HCT116 (cell line): Measurements from ENCODE around the gene STIMATE.

Experiments used
- CEBPB ChIP-seq: IDR thresholded peaks from 2 replicates; pipeline ENCODE4 v1.6.1; 2012; ENCODE audit warnings: low read depth
- ELF1 ChIP-seq: IDR thresholded peaks from 2 replicates; pipeline ENCODE4 v1.6.1; 2012; ENCODE audit warnings: low read depth, borderline replicate concordance
- EZH2 ChIP-seq: fragments of 200-600 bp; sonication (generic); IDR thresholded peaks from 2 replicates; pipeline ENCODE4 v1.6.1; 2017; ENCODE audit warnings: antibody characterized with exemption, mixed run types
- EZH2phosphoT487 ChIP-seq: fragments of 200-600 bp; IDR thresholded peaks from 2 replicates; pipeline ENCODE4 v1.6.1; 2018; ENCODE audit warnings: antibody characterized with exemption, borderline replicate concordance
- POLR2A ChIP-seq: IDR thresholded peaks from 2 replicates; pipeline ENCODE4 v1.7.0; 2011; ENCODE audit warnings: borderline replicate concordance; ENCODE audit not compliant: insufficient read depth, insufficient read length; ENCODE audit errors: extremely low read depth
- POLR2AphosphoS5 ChIP-seq: IDR thresholded peaks from 2 replicates; pipeline ENCODE4 v1.6.1; 2011; ENCODE audit warnings: mild to moderate bottlenecking, low read depth, low read length, moderate library complexity
- SP1 ChIP-seq: IDR thresholded peaks from 2 replicates; pipeline ENCODE4 v1.6.1; 2012; ENCODE audit warnings: low read depth
- TCF7L2 ChIP-seq: IDR thresholded peaks from 2 replicates; pipeline ENCODE4 v1.7.0; 2011; ENCODE audit warnings: borderline replicate concordance, inconsistent platforms; ENCODE audit not compliant: insufficient read depth, insufficient read length; ENCODE audit errors: extremely low read depth
- ZFX ChIP-seq: fragments of 450-650 bp; IDR thresholded peaks from 2 replicates; pipeline ENCODE4 v1.6.1; 2017
- ZNF274 ChIP-seq: fragments of 200-500 bp; sonication (Bioruptor generic); IDR thresholded peaks from 2 replicates; pipeline ENCODE4 v1.6.1; 2014; ENCODE audit warnings: mild to moderate bottlenecking, low read depth, low read length, inconsistent platforms
- TF ChIP-seq, protein P1 (sequence below), 3 experiments: fragments of 200-600 bp in 1 of 3; sonication (generic) in 1 of 3; IDR thresholded peaks in 2 of 3; conservative IDR thresholded peaks in 1 of 3; 2 replicates each; pipeline ENCODE4 v1.5.1; 2012 to 2017; ENCODE audit warnings: low read depth in 2 of 3, low read length in 2 of 3, antibody characterized with exemption in 1 of 3, borderline replicate concordance in 1 of 3, control low read depth in 1 of 3, mild to moderate bottlenecking in 1 of 3, mixed read lengths in 1 of 3, mixed run types in 1 of 3, moderate library complexity in 1 of 3; ENCODE audit not compliant: insufficient read depth in 1 of 3
- TF ChIP-seq, protein P2 (sequence below): IDR thresholded peaks from 2 replicates; pipeline ENCODE4 v1.6.1; 2012
- TF ChIP-seq, protein P3 (sequence below): IDR thresholded peaks from 2 replicates; pipeline ENCODE4 v1.6.1; 2012; ENCODE audit warnings: low read depth

- TF ChIP-seq ELF1 (no peak), SP1 (no peak), EZH2 (no peak), ZNF274 (no peak), EZH2phosphoT487 (no peak), ZFX (no peak), POLR2A (no peak), CEBPB (no peak), POLR2AphosphoS5 (no peak), TCF7L2 (no peak)
- TF ChIP-seq, protein P1, sequence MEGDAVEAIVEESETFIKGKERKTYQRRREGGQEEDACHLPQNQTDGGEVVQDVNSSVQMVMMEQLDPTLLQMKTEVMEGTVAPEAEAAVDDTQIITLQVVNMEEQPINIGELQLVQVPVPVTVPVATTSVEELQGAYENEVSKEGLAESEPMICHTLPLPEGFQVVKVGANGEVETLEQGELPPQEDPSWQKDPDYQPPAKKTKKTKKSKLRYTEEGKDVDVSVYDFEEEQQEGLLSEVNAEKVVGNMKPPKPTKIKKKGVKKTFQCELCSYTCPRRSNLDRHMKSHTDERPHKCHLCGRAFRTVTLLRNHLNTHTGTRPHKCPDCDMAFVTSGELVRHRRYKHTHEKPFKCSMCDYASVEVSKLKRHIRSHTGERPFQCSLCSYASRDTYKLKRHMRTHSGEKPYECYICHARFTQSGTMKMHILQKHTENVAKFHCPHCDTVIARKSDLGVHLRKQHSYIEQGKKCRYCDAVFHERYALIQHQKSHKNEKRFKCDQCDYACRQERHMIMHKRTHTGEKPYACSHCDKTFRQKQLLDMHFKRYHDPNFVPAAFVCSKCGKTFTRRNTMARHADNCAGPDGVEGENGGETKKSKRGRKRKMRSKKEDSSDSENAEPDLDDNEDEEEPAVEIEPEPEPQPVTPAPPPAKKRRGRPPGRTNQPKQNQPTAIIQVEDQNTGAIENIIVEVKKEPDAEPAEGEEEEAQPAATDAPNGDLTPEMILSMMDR (IDR thresholded peaks at IDR 0.05 in 2 of 3, conservative IDR thresholded peaks at IDR 0.05 in 1 of 3; ENCODE audit: borderline replicate concordance in 1 of 3, insufficient read depth in 1 of 3, low read depth in 2 of 3, low read length in 2 of 3): no peak
- TF ChIP-seq, protein P2, sequence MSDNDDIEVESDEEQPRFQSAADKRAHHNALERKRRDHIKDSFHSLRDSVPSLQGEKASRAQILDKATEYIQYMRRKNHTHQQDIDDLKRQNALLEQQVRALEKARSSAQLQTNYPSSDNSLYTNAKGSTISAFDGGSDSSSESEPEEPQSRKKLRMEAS: no peak
- TF ChIP-seq, protein P3, sequence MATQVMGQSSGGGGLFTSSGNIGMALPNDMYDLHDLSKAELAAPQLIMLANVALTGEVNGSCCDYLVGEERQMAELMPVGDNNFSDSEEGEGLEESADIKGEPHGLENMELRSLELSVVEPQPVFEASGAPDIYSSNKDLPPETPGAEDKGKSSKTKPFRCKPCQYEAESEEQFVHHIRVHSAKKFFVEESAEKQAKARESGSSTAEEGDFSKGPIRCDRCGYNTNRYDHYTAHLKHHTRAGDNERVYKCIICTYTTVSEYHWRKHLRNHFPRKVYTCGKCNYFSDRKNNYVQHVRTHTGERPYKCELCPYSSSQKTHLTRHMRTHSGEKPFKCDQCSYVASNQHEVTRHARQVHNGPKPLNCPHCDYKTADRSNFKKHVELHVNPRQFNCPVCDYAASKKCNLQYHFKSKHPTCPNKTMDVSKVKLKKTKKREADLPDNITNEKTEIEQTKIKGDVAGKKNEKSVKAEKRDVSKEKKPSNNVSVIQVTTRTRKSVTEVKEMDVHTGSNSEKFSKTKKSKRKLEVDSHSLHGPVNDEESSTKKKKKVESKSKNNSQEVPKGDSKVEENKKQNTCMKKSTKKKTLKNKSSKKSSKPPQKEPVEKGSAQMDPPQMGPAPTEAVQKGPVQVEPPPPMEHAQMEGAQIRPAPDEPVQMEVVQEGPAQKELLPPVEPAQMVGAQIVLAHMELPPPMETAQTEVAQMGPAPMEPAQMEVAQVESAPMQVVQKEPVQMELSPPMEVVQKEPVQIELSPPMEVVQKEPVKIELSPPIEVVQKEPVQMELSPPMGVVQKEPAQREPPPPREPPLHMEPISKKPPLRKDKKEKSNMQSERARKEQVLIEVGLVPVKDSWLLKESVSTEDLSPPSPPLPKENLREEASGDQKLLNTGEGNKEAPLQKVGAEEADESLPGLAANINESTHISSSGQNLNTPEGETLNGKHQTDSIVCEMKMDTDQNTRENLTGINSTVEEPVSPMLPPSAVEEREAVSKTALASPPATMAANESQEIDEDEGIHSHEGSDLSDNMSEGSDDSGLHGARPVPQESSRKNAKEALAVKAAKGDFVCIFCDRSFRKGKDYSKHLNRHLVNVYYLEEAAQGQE: no peak
These were observed 22.3 kb downstream of the STIMATE start for GRCh38 chr3:52874864-52875587.
